Fibroblast of lung (primary cell): ENCODE results near the gene ASAP2. TPM values are rescaled to one million over a fixed set of nuclear protein-coding genes. Genes with fewer than 3 reads are reported as not detected.

Experiments used
- DNase-seq, 2 donors: peaks; one replicate each; pipeline versions ENCODE4 v3.0.0 to v3.0.0-alpha.2; 2010; ENCODE audit warnings: low read depth in 2 of 2
- H2AFZ ChIP-seq: 2 replicates; pipeline ENCODE4 v1.5.1; 2012; ENCODE audit warnings: low read length, control low read depth, inconsistent platforms
- H3K27ac ChIP-seq: 2 replicates; pipeline ENCODE4 v1.5.1; 2011; ENCODE audit warnings: low read length, control low read depth; ENCODE audit not compliant: insufficient read depth
- H3K27me3 ChIP-seq: 2 replicates; pipeline ENCODE4 v1.5.1; 2011; ENCODE audit warnings: mild to moderate bottlenecking, low read length; ENCODE audit not compliant: control insufficient read depth, insufficient read depth
- H3K36me3 ChIP-seq: 2 replicates; pipeline ENCODE4 v1.5.1; 2011; ENCODE audit warnings: low read length; ENCODE audit not compliant: control insufficient read depth, insufficient read depth
- H3K4me1 ChIP-seq: 2 replicates; pipeline ENCODE4 v1.5.1; 2011; ENCODE audit warnings: low read length; ENCODE audit not compliant: control insufficient read depth, insufficient read depth; ENCODE audit errors: extremely low read depth
- H3K4me2 ChIP-seq: 2 replicates; pipeline ENCODE4 v1.5.1; 2011; ENCODE audit warnings: low read length, control low read depth; ENCODE audit not compliant: insufficient read depth; ENCODE audit errors: extremely low read depth
- H3K4me3 ChIP-seq, 4 experiments: fragments of 200-600 bp in 1 of 4; sonication (generic) in 1 of 4; replicated peaks in 1 of 4; 2 replicates each; pipeline ENCODE4 v1.5.1; 2011 to 2016; ENCODE audit warnings: low read length in 4 of 4, low read depth in 3 of 4, mild to moderate bottlenecking in 3 of 4, control low read depth in 2 of 4, inconsistent platforms in 1 of 4, mixed read lengths in 1 of 4; ENCODE audit not compliant: insufficient read depth in 1 of 4; ENCODE audit errors: control extremely low read depth in 1 of 4
- H3K79me2 ChIP-seq: 2 replicates; pipeline ENCODE4 v1.5.1; 2012; ENCODE audit warnings: mild to moderate bottlenecking, low read length, inconsistent platforms; ENCODE audit not compliant: control insufficient read depth, insufficient read depth
- H3K9ac ChIP-seq: 2 replicates; pipeline ENCODE4 v1.5.1; 2011; ENCODE audit warnings: mild to moderate bottlenecking, low read length, control low read depth; ENCODE audit not compliant: insufficient read depth
- H3K9me3 ChIP-seq: 2 replicates; pipeline ENCODE4 v1.5.1; 2012; ENCODE audit warnings: low read depth, low read length; ENCODE audit not compliant: control insufficient read depth, insufficient read depth
- H4K20me1 ChIP-seq: 2 replicates; pipeline ENCODE4 v1.5.1; 2011; ENCODE audit warnings: low read length; ENCODE audit not compliant: control insufficient read depth, insufficient read depth; ENCODE audit errors: extremely low read depth
- EZH2 ChIP-seq: IDR thresholded peaks from 2 replicates; pipeline ENCODE4 v1.5.1; 2012; ENCODE audit warnings: low read length, control low read depth, mild to moderate bottlenecking; ENCODE audit errors: missing control alignments
- polyA plus RNA-seq, 2 donors: library from polyadenylated mRNA; depleted of rRNA in 1 of 2; stranded (reverse) in 1 of 2; unstranded in 1 of 2; fragments of >200 nt; gene quantifications; 2 replicates each; pipeline ENCODE4 v1.2.1, GENCODE V29; 2011 to 2012; ENCODE audit warnings: missing spikeins in 1 of 2
- total RNA-seq: library from RNA; depleted of rRNA; stranded (reverse); fragments of >200 nt; gene quantifications from 2 replicates; pipeline ENCODE4 v1.2.1, GENCODE V29; 2014
- TF ChIP-seq, protein P1 (sequence below), 2 donors: IDR thresholded peaks in 1 of 2; conservative IDR thresholded peaks in 1 of 2; 1 replicate in 1 of 2; 2 replicates in 1 of 2; pipeline ENCODE4 v1.5.1; 2011 to 2012; ENCODE audit warnings: low read length in 2 of 2, control low read depth in 1 of 2, inconsistent platforms in 1 of 2, low read depth in 1 of 2, mild to moderate bottlenecking in 1 of 2

ASAP2 gene
- total and polyA plus RNA-seq, 2 donors (not counting 1 experiment from before 2014, with no cell fraction given) = 19.2 to 19.9 TPM

DNA sequence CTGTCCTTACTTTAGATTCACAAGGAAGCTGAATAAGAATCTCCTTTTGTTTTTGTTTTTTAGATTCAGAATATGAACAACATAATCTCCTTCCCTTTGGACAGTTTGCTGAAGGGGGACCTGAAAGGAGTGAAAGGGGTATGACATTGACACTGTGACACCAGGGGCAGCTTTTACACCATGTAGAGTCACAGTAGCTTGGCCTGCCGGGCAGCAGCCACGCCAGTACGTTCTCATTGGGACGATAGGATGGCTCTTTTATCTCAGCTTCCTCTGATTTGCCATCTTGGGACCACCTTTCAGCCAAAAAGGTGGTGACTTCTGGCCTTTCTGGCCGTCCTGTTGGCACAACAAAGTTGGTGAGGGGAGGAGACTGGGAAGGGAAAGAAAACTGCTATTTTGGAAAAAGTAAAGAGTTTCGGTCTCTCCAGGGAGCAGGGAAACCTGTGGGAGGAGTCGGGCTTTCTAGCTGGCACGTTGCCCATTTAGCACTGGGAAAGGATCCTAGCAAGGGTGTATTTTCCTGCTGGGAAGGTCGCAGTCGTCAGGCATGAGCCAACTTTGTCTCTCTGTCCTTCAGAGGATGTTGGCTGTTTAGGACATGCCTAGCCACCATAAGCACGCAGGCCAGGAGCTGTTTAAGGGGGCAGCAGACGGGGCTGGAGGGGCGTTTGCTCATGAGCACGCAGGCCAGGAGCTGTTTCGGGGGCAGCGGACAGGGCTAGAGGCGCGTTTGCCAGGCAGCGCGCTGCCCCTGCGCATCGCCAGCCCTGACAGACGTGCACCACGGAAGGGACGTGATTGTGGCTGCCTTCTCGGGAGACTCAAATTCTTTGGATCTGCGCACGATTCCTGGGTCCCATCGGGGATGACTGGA, 112.1 kb downstream of the ASAP2 start:
- TF ChIP-seq EZH2 = no peak
- TF ChIP-seq, protein P1, sequence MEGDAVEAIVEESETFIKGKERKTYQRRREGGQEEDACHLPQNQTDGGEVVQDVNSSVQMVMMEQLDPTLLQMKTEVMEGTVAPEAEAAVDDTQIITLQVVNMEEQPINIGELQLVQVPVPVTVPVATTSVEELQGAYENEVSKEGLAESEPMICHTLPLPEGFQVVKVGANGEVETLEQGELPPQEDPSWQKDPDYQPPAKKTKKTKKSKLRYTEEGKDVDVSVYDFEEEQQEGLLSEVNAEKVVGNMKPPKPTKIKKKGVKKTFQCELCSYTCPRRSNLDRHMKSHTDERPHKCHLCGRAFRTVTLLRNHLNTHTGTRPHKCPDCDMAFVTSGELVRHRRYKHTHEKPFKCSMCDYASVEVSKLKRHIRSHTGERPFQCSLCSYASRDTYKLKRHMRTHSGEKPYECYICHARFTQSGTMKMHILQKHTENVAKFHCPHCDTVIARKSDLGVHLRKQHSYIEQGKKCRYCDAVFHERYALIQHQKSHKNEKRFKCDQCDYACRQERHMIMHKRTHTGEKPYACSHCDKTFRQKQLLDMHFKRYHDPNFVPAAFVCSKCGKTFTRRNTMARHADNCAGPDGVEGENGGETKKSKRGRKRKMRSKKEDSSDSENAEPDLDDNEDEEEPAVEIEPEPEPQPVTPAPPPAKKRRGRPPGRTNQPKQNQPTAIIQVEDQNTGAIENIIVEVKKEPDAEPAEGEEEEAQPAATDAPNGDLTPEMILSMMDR (conservative IDR thresholded peaks at IDR 0.05 in 1 of 2, IDR thresholded peaks at IDR 0.05 in 1 of 2; ENCODE audit: low read depth in 1 of 2, low read length in 2 of 2) = no peak
- no peak overlapping the region for H3K9ac ChIP-seq

DNA sequence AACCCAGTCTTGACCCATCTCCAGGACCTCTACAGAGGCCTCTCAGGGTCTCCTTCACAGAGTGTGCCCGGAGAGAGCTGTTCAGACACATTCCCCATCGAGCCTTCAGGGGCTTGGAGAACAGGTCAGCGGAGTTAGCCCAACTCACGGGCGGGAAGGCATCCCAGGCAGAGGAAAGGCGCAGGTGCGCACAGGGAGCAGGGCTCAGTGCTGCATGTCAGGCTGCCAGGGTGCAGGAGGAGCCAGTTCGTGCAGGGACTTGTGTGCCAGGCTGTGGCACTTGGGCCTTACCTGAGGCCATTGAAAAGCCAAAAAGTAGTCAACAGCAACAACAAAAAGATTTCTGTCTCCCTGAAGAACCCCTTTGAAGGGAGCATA, 112.7 kb downstream of the ASAP2 start:
- Histone ChIP-seq H3K36me3 (peaks cover 6% of the 10 kb centered on the region), H3K4me1 (peaks cover 4% of the 10 kb centered on the region), H4K20me1 (no peaks in the 10 kb centered on the region), H2AFZ (no peak overlapping the region), H3K27me3 (no peaks in the 10 kb centered on the region), H3K9ac (no peak overlapping the region), H3K79me2 (peaks cover 7% of the 10 kb centered on the region), H3K9me3 (no peaks in the 10 kb centered on the region), H3K4me2 (no peak overlapping the region), H3K27ac (no peak overlapping the region), H3K4me3 (no peak overlapping the region)
- DNase-seq = no peak
- TF ChIP-seq, protein P1 (conservative IDR thresholded peaks at IDR 0.05 in 1 of 2, IDR thresholded peaks at IDR 0.05 in 1 of 2; ENCODE audit: low read depth in 1 of 2, low read length in 2 of 2) = no peak
- no peak for TF ChIP-seq EZH2

More for the DNA sequence above, 112.1 kb downstream of the ASAP2 start:
- Histone ChIP-seq H3K27ac (no peak overlapping the region), H3K27me3 (no peaks in the 10 kb centered on the region), H2AFZ (no peak overlapping the region), H3K4me3 (no peak overlapping the region), H3K4me2 (no peak overlapping the region), H4K20me1 (no peaks in the 10 kb centered on the region), H3K36me3 (peaks cover 6% of the 10 kb centered on the region), H3K79me2 (peaks cover 7% of the 10 kb centered on the region), H3K4me1 (peaks cover 4% of the 10 kb centered on the region), H3K9me3 (no peaks in the 10 kb centered on the region)
- DNase-seq = peak in 1 of 2 donors; percentile 51

DNA sequence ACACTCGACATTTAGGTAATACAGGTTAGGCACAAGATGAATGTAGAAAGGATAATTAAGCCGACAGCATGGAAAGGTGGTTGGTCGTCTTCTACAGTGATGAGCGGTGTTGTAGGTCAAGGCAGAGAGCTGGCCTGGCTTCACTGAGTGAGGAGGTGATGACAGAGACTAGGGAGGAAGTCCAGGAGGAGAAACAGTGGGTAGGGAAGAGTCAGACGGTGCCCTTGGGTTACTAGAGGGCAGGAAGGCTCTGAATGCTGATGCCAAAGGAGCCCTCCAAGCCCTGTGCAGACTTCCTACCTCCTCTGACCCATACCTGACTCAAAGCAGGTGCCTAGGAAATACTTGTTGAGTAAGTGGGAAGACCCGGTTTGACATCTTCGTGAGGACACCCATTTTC, 116.0 kb downstream of the ASAP2 start:
- no peaks in the 10 kb centered on the region for H4K20me1 ChIP-seq
- H3K36me3 ChIP-seq = peaks cover 3% of the 10 kb centered on the region
- no peak overlapping the region for H3K4me3 ChIP-seq
- TF ChIP-seq, protein P1 (conservative IDR thresholded peaks at IDR 0.05 in 1 of 2, IDR thresholded peaks at IDR 0.05 in 1 of 2; ENCODE audit: low read depth in 1 of 2, low read length in 2 of 2) = no peak
- TF ChIP-seq EZH2 = no peak
- H2AFZ ChIP-seq = no peak overlapping the region
- no peak overlapping the region for H3K9ac ChIP-seq
- H3K27ac ChIP-seq = no peak overlapping the region
- peaks cover 4% of the 10 kb centered on the region for H3K4me1 ChIP-seq
- no peaks in the 10 kb centered on the region for H3K27me3 ChIP-seq
- H3K4me2 ChIP-seq = no peak overlapping the region
- H3K9me3 ChIP-seq = no peaks in the 10 kb centered on the region
- no peak for DNase-seq
- peaks cover 2% of the 10 kb centered on the region for H3K79me2 ChIP-seq
